Measurements from ENCODE around the gene CYBB. TPM values are rescaled to one million over a fixed set of nuclear protein-coding genes. Genes with fewer than 3 reads are reported as not detected.

The CYBB gene
- total RNA-seq, 1 donor = under 0.01 TPM

- DNase-seq (ENCODE audit: low read depth) = no peak
- TF ChIP-seq, protein P1, sequence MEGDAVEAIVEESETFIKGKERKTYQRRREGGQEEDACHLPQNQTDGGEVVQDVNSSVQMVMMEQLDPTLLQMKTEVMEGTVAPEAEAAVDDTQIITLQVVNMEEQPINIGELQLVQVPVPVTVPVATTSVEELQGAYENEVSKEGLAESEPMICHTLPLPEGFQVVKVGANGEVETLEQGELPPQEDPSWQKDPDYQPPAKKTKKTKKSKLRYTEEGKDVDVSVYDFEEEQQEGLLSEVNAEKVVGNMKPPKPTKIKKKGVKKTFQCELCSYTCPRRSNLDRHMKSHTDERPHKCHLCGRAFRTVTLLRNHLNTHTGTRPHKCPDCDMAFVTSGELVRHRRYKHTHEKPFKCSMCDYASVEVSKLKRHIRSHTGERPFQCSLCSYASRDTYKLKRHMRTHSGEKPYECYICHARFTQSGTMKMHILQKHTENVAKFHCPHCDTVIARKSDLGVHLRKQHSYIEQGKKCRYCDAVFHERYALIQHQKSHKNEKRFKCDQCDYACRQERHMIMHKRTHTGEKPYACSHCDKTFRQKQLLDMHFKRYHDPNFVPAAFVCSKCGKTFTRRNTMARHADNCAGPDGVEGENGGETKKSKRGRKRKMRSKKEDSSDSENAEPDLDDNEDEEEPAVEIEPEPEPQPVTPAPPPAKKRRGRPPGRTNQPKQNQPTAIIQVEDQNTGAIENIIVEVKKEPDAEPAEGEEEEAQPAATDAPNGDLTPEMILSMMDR (IDR thresholded peaks at IDR 0.05; ENCODE audit: insufficient read depth, low read depth, low read length) = no peak
These were observed 64.8 kb downstream of the CYBB start for GRCh38 chrX:37844622-37845021.

GRCh38 chrX:37846141-37846540 is 66.3 kb downstream of the CYBB start:
- DNase-seq (ENCODE audit: low read depth) = no peak
- H3K4me3 ChIP-seq (ENCODE audit: low read depth, low read length) = peak overlapping the region; percentile 72
- TF ChIP-seq, protein P1 (IDR thresholded peaks at IDR 0.05; ENCODE audit: insufficient read depth, low read depth, low read length) = no peak

More at GRCh38 chrX:37844622-37845021, 64.8 kb downstream of the CYBB start:
- H3K4me3 ChIP-seq (ENCODE audit: low read depth, low read length) = no peak overlapping the region

DNA sequence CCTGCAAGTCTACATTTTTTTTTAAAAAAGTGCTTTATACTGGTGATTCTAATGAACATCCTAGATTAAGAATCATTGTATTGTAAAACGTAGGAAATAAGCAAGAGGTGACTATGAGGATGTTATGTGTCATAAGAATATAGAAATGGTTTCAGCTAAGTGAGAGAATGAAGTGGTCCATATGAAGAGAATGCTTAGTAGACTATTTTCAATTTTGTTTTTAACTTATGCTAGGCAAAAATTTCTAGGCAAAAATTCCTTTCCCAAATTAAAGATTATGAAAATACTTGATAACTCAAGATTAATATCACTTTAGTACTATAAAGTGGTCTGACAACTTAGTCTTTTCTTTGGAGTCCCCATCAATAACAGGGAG is 66.7 kb downstream of the CYBB start:
- TF ChIP-seq, protein P1 (IDR thresholded peaks at IDR 0.05; ENCODE audit: insufficient read depth, low read depth, low read length) = no peak
- DNase-seq (ENCODE audit: low read depth) = no peak
- H3K4me3 ChIP-seq (ENCODE audit: low read depth, low read length) = peak overlapping the region; percentile 72

- TF ChIP-seq, protein P1 (IDR thresholded peaks at IDR 0.05; ENCODE audit: insufficient read depth, low read depth, low read length) = no peak
These were observed 67.3 kb downstream of the CYBB start, which contains the start of gene DYNLT3 for GRCh38 chrX:37846934-37847732. DYNLT3 (minus strand) TSS chrX:37847571; CDS start chrX:37847510, 61 bp downstream.

DNA sequence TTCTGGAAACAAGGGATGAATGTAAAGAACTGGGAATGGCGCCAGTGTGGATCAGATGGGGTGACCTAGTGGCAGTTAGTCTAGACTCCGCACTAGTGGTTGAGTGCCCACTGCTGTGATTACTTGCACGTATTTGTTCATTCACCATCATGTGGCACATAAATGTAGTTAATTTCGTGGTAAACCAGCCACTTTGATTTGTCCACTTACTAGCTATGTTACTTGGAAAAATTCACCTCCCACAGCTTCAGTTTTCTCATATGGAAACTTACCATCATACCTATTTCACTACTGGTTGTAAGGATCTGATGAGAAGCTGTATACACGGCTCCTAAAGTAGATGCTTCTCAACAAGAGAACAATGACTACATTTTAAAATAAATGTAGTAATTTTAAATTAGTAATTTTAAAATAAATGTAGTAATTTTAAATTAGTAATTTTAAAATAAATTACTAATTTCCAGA is 67.9 kb downstream of the CYBB start:
- no peak for DNase-seq (ENCODE audit: low read depth)
- TF ChIP-seq, protein P1 (IDR thresholded peaks at IDR 0.05; ENCODE audit: insufficient read depth, low read depth, low read length) = no peak
- H3K4me3 ChIP-seq (ENCODE audit: low read depth, low read length) = peak overlapping the region; percentile 72

More at GRCh38 chrX:37846934-37847732, 67.3 kb downstream of the CYBB start, which contains the start of gene DYNLT3:
- DNase-seq (ENCODE audit: low read depth) = peak; percentile 65
- peak within 1 kb of the TSS; percentile 72 for H3K4me3 ChIP-seq (ENCODE audit: low read depth, low read length)

DNA sequence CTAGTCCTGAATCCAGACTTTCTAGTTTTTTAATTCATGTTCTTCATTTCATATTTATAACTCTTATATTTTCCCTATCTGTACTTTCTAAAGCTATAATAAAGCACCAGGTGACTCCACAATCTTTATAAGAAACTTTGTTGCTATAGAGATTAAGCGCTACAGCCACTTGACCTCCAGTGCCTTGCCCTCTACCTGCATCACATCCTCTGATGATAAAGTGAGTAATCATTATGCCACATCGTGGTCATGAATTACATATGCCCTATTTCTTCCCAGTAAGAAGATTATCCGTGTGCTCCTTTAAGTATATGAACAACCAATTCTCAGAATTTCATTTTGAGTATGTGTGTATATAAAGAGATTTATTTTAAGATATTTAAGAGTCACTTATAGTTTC is 74.3 kb downstream of the CYBB start:
- TF ChIP-seq, protein P1 (IDR thresholded peaks at IDR 0.05; ENCODE audit: insufficient read depth, low read depth, low read length) = no peak
- DNase-seq (ENCODE audit: low read depth) = no peak
- no peak overlapping the region for H3K4me3 ChIP-seq (ENCODE audit: low read depth, low read length)
